Measurements from ENCODE around the gene IER5. TPM values are rescaled to one million over a fixed set of nuclear protein-coding genes. Genes with fewer than 3 reads are reported as not detected.

IER5 gene
- total RNA-seq, 1 experiment from 2014 or later: 20.4 TPM

DNA sequence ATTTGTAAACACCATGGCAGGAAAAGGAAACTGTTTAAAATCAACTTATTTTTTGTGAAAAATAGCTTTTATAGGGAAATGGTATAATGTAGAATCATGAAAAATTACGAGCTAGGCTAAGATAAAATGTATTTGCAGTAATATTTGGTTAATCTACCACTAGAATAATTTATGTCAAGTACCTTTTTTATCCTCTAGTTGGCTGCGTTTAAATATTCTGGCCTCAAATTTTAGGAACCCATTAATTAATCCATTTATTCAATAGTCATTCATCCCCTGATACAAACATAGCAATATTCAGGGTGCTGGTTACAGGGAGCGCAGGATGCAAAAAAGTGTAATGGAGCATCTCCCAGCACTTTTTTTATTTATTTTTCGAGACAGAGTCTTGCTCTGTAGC, 8.6 kb upstream of the IER5 start:
- CTCF ChIA-PET: interaction anchor here (0.7 kb wide), 1 partner anchor 111 kb away, joined by 3 read pairs; no protein-coding TSS in a partner anchor
- no peak for TF ChIP-seq TCF7L2 (IDR thresholded peaks at IDR 0.05; ENCODE audit: low read depth, low read length)
- TF ChIP-seq, protein P1, sequence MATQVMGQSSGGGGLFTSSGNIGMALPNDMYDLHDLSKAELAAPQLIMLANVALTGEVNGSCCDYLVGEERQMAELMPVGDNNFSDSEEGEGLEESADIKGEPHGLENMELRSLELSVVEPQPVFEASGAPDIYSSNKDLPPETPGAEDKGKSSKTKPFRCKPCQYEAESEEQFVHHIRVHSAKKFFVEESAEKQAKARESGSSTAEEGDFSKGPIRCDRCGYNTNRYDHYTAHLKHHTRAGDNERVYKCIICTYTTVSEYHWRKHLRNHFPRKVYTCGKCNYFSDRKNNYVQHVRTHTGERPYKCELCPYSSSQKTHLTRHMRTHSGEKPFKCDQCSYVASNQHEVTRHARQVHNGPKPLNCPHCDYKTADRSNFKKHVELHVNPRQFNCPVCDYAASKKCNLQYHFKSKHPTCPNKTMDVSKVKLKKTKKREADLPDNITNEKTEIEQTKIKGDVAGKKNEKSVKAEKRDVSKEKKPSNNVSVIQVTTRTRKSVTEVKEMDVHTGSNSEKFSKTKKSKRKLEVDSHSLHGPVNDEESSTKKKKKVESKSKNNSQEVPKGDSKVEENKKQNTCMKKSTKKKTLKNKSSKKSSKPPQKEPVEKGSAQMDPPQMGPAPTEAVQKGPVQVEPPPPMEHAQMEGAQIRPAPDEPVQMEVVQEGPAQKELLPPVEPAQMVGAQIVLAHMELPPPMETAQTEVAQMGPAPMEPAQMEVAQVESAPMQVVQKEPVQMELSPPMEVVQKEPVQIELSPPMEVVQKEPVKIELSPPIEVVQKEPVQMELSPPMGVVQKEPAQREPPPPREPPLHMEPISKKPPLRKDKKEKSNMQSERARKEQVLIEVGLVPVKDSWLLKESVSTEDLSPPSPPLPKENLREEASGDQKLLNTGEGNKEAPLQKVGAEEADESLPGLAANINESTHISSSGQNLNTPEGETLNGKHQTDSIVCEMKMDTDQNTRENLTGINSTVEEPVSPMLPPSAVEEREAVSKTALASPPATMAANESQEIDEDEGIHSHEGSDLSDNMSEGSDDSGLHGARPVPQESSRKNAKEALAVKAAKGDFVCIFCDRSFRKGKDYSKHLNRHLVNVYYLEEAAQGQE (IDR thresholded peaks at IDR 0.05; ENCODE audit: insufficient read depth in 1 of 2, low read depth in 2 of 2, low read length in 1 of 2): no peak
- no peak for TF ChIP-seq POLR2AphosphoS5 (IDR thresholded peaks at IDR 0.05; ENCODE audit: low read depth, low read length)
- TF ChIP-seq, protein P2, sequence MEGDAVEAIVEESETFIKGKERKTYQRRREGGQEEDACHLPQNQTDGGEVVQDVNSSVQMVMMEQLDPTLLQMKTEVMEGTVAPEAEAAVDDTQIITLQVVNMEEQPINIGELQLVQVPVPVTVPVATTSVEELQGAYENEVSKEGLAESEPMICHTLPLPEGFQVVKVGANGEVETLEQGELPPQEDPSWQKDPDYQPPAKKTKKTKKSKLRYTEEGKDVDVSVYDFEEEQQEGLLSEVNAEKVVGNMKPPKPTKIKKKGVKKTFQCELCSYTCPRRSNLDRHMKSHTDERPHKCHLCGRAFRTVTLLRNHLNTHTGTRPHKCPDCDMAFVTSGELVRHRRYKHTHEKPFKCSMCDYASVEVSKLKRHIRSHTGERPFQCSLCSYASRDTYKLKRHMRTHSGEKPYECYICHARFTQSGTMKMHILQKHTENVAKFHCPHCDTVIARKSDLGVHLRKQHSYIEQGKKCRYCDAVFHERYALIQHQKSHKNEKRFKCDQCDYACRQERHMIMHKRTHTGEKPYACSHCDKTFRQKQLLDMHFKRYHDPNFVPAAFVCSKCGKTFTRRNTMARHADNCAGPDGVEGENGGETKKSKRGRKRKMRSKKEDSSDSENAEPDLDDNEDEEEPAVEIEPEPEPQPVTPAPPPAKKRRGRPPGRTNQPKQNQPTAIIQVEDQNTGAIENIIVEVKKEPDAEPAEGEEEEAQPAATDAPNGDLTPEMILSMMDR (IDR thresholded peaks at IDR 0.05): no peak
- no peak for TF ChIP-seq SIN3A (IDR thresholded peaks at IDR 0.05; ENCODE audit: borderline replicate concordance, insufficient read depth, low read depth, low read length)
- Histone ChIP-seq H3K36me3 (ENCODE audit: control insufficient read depth, insufficient read depth, low read length) (no peaks in the 10 kb centered on the region), H3K4me3 (ENCODE audit: low read depth in 2 of 2, low read length in 2 of 2) (no peak overlapping the region), H3K27me3 (ENCODE audit: control insufficient read depth, insufficient read depth, low read length) (no peaks in the 10 kb centered on the region), H3K4me1 (ENCODE audit: control insufficient read depth, insufficient read depth, low read length) (peaks cover 8% of the 10 kb centered on the region), H3K9me3 (ENCODE audit: control insufficient read depth, insufficient read depth, low read depth, low read length) (no peaks in the 10 kb centered on the region), H3K27ac (ENCODE audit: low read length) (no peak overlapping the region)
- intact Hi-C loops (cut with micrococcal nuclease; ENCODE audit: unreplicated experiment) (no loop called here), in situ Hi-C loops (cut with HindIII; ENCODE audit: low pct_unique_long_range_greater_than_20kb, low sequenced_read_pairs) (no loop called here)
- ATAC-seq: no peak
- DNase-seq (ENCODE audit: low read depth, low spot score): no peak
- POLR2A ChIA-PET: interaction anchor here (0.6 kb wide), 2 partner anchors 217 to 295 kb away, joined by 3 to 5 read pairs; no protein-coding TSS in a partner anchor
- BruUV-seq (replicated peaks): no TSS peak

DNA sequence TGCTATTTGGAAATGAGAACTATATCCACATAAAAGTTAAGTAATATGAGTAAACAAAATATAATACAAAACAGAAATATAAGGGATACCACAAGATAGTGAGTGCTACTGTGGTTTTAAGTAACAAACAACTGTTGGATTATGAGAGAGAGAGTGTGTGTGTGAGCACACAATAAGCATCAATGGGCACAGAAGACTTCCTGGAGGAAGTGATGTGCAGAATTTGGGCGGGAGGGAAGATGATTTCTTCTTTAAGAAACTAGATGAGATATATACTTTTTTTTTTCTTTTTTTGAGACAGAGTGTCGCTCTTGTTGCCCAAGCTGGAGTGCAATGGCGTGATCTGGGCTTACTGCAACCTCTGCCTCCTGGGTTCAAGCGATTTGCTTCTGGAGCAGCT, 7.9 kb upstream of the IER5 start:
- DNase-seq (ENCODE audit: low read depth, low spot score): no peak
- H3K27me3 ChIP-seq (ENCODE audit: control insufficient read depth, insufficient read depth, low read length): no peaks in the 10 kb centered on the region
- in situ Hi-C loops (cut with HindIII; ENCODE audit: low pct_unique_long_range_greater_than_20kb, low sequenced_read_pairs): no loop called here
- CTCF ChIA-PET: no interaction called here
- H3K4me3 ChIP-seq (ENCODE audit: low read depth in 2 of 2, low read length in 2 of 2): no peak overlapping the region
- peaks cover 8% of the 10 kb centered on the region for H3K4me1 ChIP-seq (ENCODE audit: control insufficient read depth, insufficient read depth, low read length)
- no peaks in the 10 kb centered on the region for H3K36me3 ChIP-seq (ENCODE audit: control insufficient read depth, insufficient read depth, low read length)
- no peak for TF ChIP-seq POLR2AphosphoS5 (IDR thresholded peaks at IDR 0.05; ENCODE audit: low read depth, low read length)
- TF ChIP-seq, protein P2 (IDR thresholded peaks at IDR 0.05): no peak
- TF ChIP-seq, protein P1 (IDR thresholded peaks at IDR 0.05; ENCODE audit: insufficient read depth in 1 of 2, low read depth in 2 of 2, low read length in 1 of 2): no peak
- no peak for TF ChIP-seq SIN3A (IDR thresholded peaks at IDR 0.05; ENCODE audit: borderline replicate concordance, insufficient read depth, low read depth, low read length)
- no peak for TF ChIP-seq TCF7L2 (IDR thresholded peaks at IDR 0.05; ENCODE audit: low read depth, low read length)
- BruUV-seq (replicated peaks): no TSS peak
- intact Hi-C loops (cut with micrococcal nuclease; ENCODE audit: unreplicated experiment): no loop called here
- POLR2A ChIA-PET: interaction anchor here (0.8 kb wide), 1 partner anchor 9 kb away, joined by 4 read pairs; no protein-coding TSS in a partner anchor
- no peak overlapping the region for H3K27ac ChIP-seq (ENCODE audit: low read length)
- no peak for ATAC-seq
- H3K9me3 ChIP-seq (ENCODE audit: control insufficient read depth, insufficient read depth, low read depth, low read length): no peaks in the 10 kb centered on the region
